Measurements from ENCODE around the gene SMIM45. TPM values are rescaled to one million over a fixed set of nuclear protein-coding genes. Genes with fewer than 3 reads are reported as not detected.

Gene SMIM45

GRCh38 chr22:41996826-41997225 lies 44.9 kb downstream of the SMIM45 start:
- no peak overlapping the region for H3K27ac Mint-ChIP-seq
- DNase-seq: no peak
- H3K4me1 Mint-ChIP-seq (ENCODE audit: low read depth): peaks cover 18% of the 10 kb centered on the region
- peaks cover 14% of the 10 kb centered on the region for H3K36me3 Mint-ChIP-seq
- ChIA-PET POLR2A (no interaction called here), CTCF (no interaction called here)
- H3K9me3 Mint-ChIP-seq: peaks cover 11% of the 10 kb centered on the region
- H3K4me3 Mint-ChIP-seq: no peak overlapping the region
- intact Hi-C loops (cut with micrococcal nuclease): loop anchor here (5.0 kb wide), 1 partner anchor 55 kb away; no protein-coding TSS in a partner anchor
- H3K27me3 Mint-ChIP-seq: no peaks in the 10 kb centered on the region

- POLR2A ChIA-PET: interaction anchor here (0.5 to 1.3 kb wide), 7 partner anchors 33 to 1600 kb away, joined by 3 to 5 read pairs (median 3); partner anchors contain the start of genes CCDC134 and SMDT1
- peaks cover 18% of the 10 kb centered on the region for H3K4me1 Mint-ChIP-seq (ENCODE audit: low read depth)
Measured at GRCh38 chr22:41998361-41999261, 46.7 kb downstream of the SMIM45 start, which contains the start of gene WBP2NL. Gene WBP2NL, plus strand, starts transcription at chr22:41998788. Its CDS starts 31 bp downstream, at chr22:41998819.

GRCh38 chr22:42000466-42000865 lies 48.5 kb downstream of the SMIM45 start:
- no peak overlapping the region for H3K4me3 Mint-ChIP-seq
- POLR2A ChIA-PET: no interaction called here
- peaks cover 17% of the 10 kb centered on the region for H3K9me3 Mint-ChIP-seq
- no peaks in the 10 kb centered on the region for H3K27me3 Mint-ChIP-seq
- intact Hi-C loops (cut with micrococcal nuclease): no loop called here
- DNase-seq: no peak
- H3K27ac Mint-ChIP-seq: no peak overlapping the region
- CTCF ChIA-PET: no interaction called here
- peaks cover 19% of the 10 kb centered on the region for H3K4me1 Mint-ChIP-seq (ENCODE audit: low read depth)
- peaks cover 16% of the 10 kb centered on the region for H3K36me3 Mint-ChIP-seq

More at GRCh38 chr22:41998361-41999261, 46.7 kb downstream of the SMIM45 start, which contains the start of gene WBP2NL:
- CTCF ChIA-PET: no interaction called here
- Mint-ChIP-seq H3K4me3 (peak within 1 kb of the TSS; percentile 87), H3K9me3 (peaks cover 16% of the 10 kb centered on the region), H3K27ac (peak within 1 kb of the TSS; percentile 81), H3K36me3 (peaks cover 16% of the 10 kb centered on the region), H3K27me3 (no peaks in the 10 kb centered on the region)
- intact Hi-C loops (cut with micrococcal nuclease): loop anchor here (2.0 to 5.0 kb wide), 2 partner anchors 22 to 56 kb away; no protein-coding TSS in a partner anchor
- DNase-seq: peak; percentile 94

GRCh38 chr22:42001121-42001520 lies 49.2 kb downstream of the SMIM45 start:
- H3K4me3 Mint-ChIP-seq: no peak overlapping the region
- H3K27me3 Mint-ChIP-seq: no peaks in the 10 kb centered on the region
- intact Hi-C loops (cut with micrococcal nuclease): no loop called here
- H3K9me3 Mint-ChIP-seq: peaks cover 21% of the 10 kb centered on the region
- peaks cover 16% of the 10 kb centered on the region for H3K36me3 Mint-ChIP-seq
- ChIA-PET POLR2A (no interaction called here), CTCF (no interaction called here)
- peaks cover 23% of the 10 kb centered on the region for H3K4me1 Mint-ChIP-seq (ENCODE audit: low read depth)
- no peak for DNase-seq
- H3K27ac Mint-ChIP-seq: no peak overlapping the region

GRCh38 chr22:42001706-42002105 lies 49.8 kb downstream of the SMIM45 start:
- Mint-ChIP-seq H3K4me1 (ENCODE audit: low read depth) (peaks cover 23% of the 10 kb centered on the region), H3K4me3 (no peak overlapping the region), H3K27ac (no peak overlapping the region), H3K9me3 (peaks cover 21% of the 10 kb centered on the region), H3K36me3 (peaks cover 16% of the 10 kb centered on the region), H3K27me3 (no peaks in the 10 kb centered on the region)
- CTCF ChIA-PET: no interaction called here
- intact Hi-C loops (cut with micrococcal nuclease): no loop called here
- no peak for DNase-seq
- POLR2A ChIA-PET: no interaction called here

- H3K4me3 Mint-ChIP-seq: no peak overlapping the region
- H3K27me3 Mint-ChIP-seq: peaks cover 2% of the 10 kb centered on the region
- peaks cover 27% of the 10 kb centered on the region for H3K9me3 Mint-ChIP-seq
- intact Hi-C loops (cut with micrococcal nuclease): no loop called here
- no peak overlapping the region for H3K27ac Mint-ChIP-seq
- no peak for DNase-seq
- peaks cover 5% of the 10 kb centered on the region for H3K4me1 Mint-ChIP-seq (ENCODE audit: low read depth)
- peaks cover 4% of the 10 kb centered on the region for H3K36me3 Mint-ChIP-seq
- ChIA-PET CTCF (interaction anchor here (0.9 kb wide), 1 partner anchor 24 kb away, joined by 4 read pairs; no protein-coding TSS in a partner anchor), POLR2A (no interaction called here)
Measured at GRCh38 chr22:42007922-42008321, 56.0 kb downstream of the SMIM45 start.

Other genes starting within 250 kb of the SMIM45 start
- gene CCDC134, start 151.5 kb upstream of the SMIM45 start, total RNA-seq: 10 to 100 TPM; 16.1 to 17.6 TPM
- gene SREBF2, start 119.0 kb upstream of the SMIM45 start, total RNA-seq: 100 to 1,000 TPM; 131 to 137 TPM
- 1 to 10 TPM in 1 of 2 experiments, under 1 TPM in 1; 0.97 to 1.1 TPM for gene SHISA8, start 37.1 kb upstream of the SMIM45 start, total RNA-seq
- gene TNFRSF13C, start 25.3 kb upstream of the SMIM45 start, total RNA-seq: 1 to 10 TPM; 3.2 to 5.0 TPM
- gene CENPM, start 5.0 kb upstream of the SMIM45 start, total RNA-seq: 100 to 1,000 TPM in 1 of 2 experiments, 10 to 100 TPM in 1; 99.9 to 106 TPM
- 1 to 10 TPM; 2.2 to 2.8 TPM for gene SEPTIN3, start 17.3 kb downstream of the SMIM45 start, total RNA-seq
- 1 to 10 TPM in 1 of 2 experiments, under 1 TPM in 1; 0.82 to 1.5 TPM for gene WBP2NL, start 46.6 kb downstream of the SMIM45 start, total RNA-seq
- 10 to 100 TPM; 28.9 to 30.5 TPM for gene NAGA, start 118.7 kb downstream of the SMIM45 start, total RNA-seq
- 1 to 10 TPM; 2.7 to 2.8 TPM for gene PHETA2, start 122.1 kb downstream of the SMIM45 start, total RNA-seq
- 10 to 100 TPM; 59.5 to 59.9 TPM for gene SMDT1, start 127.5 kb downstream of the SMIM45 start, total RNA-seq
- gene NDUFA6, start 138.6 kb downstream of the SMIM45 start, total RNA-seq: 100 to 1,000 TPM; 124 to 129 TPM
- gene CYP2D6, start 178.7 kb downstream of the SMIM45 start, total RNA-seq: 1 to 10 TPM; 1.5 to 1.9 TPM